ENCODE data around the gene IGFLR1.
"Not testable (repeated sequence)": the region's sequence is repeated elsewhere in the genome, so short reads cannot be mapped to it uniquely, and the experiment has no call there.

Gene IGFLR1

DNA sequence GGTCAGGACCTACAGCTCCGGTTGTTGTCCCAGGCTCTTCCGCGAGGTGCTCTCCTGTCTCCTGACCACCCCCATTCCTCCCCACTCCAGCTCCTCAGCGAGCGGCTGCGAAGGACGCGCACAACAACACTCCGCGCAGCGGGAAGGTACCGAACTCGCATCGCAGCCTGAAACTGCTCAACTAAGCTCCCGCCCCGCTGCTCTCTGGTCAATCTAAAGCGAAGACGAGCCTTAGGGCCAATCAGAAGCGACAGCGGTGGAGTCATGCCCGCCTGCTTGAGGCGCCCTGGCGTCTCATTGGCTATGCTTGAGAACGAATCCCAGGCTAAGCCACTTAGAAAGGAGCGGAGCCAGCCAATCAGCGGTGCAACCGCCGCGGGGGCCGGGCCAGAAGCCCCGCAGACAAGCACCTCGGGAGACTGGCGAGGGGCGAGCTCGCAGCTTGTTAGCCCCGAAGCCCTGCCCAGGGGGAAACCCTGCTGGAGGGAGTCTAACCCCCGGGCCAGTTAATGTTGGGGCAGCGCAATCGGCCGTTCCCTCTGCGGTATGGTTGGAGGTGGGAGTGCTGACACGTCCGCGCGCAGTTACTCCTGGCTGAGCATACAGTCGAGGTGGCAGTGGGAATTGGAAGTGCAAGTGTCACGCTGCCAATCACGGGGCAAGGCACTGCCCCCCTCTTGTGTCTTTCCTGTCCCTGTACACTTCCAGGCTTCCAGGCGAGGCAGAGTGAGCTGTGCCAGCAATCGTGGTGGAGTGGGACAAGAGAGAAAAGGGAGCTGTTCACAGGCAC, 39.8 kb downstream of the IGFLR1 start:
- peak; percentile 99 for DNase-seq

DNA sequence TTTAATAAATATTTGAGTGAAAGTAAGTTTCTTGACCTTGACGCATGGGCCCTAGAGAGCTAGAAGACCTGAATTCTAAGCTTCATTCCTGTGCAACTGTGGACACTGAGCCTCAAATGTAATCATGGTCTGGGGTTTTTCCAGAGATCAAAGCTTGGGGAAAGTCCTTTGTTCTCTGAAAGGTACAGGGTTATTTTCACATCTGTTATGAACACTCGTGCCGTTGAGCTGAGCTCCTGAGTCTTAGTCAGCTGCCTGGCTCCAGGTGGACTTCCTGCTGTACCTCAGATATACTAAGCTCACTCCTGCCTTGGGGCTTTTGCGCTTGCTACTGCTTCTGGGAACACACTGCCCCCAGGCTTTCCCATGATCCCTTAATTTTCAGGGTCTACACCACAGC, 45.4 kb downstream of the IGFLR1 start:
- DNase-seq: no peak

DNA sequence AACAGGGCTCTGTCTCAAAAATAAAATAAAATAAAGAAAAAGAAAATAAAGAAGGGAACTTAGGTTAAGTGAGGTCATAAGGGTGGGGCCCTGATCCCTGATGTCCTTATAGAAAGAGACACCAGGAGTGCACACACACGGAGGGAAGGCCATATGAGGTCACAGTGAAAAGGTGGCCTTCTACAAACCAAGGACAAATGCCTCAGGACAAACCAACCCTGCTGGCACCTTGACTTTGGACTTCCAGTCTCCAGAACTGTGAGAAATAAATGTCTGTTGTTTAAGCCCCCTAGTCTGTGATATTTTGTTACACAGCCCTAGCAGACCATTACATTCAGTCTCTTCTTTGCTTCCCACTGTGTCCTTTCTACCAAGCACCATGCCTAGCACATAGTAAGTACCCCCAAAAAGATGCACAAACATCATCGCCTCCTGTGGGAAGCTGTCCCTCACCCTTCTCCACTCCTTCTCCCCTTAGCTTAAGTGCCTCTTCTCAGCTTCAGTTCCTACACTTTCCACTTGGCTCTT, 46.3 kb downstream of the IGFLR1 start:
- no peak for DNase-seq

DNA sequence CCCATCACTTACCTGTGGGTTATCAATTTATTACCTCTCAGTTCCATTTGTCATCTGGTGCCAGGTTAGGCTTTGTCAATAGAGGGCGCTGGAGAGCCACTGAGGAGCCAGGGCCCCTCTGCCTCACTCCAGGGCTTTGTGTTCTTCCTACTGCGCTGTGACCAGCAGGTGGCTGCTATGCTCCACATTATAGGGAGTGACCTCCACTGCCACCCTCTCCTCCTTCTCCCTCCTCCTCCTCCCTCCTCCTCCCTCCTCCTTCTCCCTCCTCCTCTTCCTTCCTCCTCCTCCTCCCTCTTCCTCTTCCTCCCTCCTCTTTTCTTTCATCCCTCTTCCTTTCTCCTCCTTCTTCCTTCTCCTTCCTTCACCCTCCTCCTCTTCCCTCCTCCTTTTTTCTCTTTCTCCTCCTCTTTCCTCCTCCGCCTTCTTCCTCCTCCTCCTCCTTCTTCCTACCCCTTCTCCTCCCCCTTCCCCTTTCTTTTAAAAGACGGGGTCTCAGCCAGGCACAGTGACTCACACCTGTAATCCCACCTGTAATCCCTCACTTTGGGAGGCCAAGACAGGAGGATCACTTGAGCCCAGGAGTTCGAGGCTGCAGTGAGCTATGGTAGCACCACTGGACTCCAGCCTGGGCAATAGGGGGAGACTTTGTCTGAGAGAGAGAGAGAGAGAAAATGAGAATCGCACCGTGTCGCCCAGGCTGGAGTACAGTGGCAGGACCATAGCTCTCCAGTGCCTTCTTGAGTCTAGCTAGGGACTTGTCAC, 48.2 kb downstream of the IGFLR1 start:
- DNase-seq: peak; percentile 92

DNA sequence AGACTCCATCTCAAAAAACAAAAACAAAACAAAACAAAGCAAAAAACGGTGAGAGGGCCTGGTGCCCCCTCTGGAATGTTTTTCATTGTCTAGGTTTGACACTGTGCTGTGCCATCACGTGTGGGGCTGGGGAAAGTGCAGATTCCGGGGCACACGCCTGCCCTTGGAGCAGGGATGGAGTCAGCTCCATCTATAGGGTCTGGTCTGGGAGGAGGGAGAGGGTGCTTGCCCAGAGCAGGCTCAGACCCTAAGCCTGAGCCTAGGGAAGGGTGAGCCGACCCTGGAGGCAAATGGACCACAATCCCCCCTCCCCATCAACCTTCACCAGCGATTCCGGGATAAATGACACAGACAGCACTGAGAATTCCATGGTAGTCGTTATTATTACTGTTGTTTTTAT, 48.8 kb downstream of the IGFLR1 start:
- DNase-seq: no peak

DNA sequence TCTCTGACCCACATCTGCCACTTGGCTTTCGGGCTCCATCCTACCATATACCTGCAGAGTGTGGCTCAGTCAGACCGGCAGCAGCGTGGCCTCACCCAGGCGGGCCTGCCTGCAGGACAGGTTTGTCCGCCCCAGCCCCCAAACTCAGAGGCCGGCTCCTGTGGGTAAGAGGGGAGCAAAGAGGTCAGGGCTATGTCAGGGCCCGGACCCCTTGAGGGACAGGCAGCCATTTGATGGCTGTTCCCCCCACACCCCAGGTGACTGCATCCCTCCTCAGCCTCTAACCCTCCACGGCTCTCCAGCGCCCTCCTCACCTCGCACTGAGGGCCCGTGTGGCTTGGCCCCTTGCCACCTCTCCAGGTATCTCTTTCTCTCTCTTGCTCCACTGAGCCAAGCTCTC, 50.2 kb downstream of the IGFLR1 start:
- no peak for DNase-seq

DNA sequence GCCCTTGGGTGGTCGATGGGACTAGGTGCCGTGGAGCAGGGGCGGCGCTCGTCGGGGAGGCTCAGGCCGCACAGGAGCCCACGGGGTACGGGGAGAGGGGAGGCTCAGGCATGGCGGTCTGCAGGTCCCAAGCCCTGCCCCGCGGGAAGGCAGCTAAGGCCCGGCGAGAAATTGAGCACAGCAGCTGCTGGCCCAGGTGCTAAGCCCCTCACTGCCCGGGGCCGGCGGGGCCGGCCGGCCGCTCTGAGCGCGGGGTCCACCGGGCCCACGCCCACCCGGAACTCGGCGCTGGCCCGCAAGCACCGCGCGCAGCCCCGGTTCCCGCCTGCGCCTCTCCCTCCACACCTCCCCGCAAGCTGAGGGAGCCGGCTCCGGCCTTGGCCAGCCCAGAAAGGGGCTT, 51.1 kb downstream of the IGFLR1 start:
- not testable (repeated sequence) for DNase-seq

DNA sequence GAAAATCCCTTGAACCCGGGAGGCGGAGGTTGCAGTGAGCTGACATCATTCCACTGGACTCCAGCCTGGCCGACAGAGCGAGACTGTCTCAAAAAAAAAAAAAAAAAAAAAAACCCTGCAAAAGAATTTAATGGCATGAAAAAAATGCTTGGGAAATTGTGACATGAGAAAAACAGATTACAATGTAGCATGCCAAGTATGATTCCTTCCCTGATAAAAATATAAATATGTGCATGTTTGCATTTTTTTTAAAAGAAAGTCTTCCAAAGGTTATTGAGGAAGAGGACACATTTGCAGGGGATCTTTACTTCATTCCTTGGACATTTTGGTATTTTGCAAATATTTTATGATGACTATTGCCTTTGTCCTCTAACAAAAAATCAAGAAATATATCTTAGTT, 52.4 kb downstream of the IGFLR1 start:
- no peak for DNase-seq
